ENCODE results near the gene SIRPD. TPM values are rescaled to one million over a fixed set of nuclear protein-coding genes. Genes with fewer than 3 reads are reported as not detected.
"Not testable (repeated sequence)": the region's sequence is repeated elsewhere in the genome, so short reads cannot be mapped to it uniquely, and the experiment has no call there.

The SIRPD gene
- not detected in 2 replicates for total RNA-seq (2014; rRNA removed; shearing (Covaris generic))

GRCh38 chr20:1557605-1558004 is at the start of gene SIRPD:
SIRPD (minus strand) TSS chr20:1557705; CDS start chr20:1557653, 52 bp downstream.
- no peak for DNase-seq (ENCODE audit: low spot score)

GRCh38 chr20:1600736-1601135 is 43.2 kb upstream of the SIRPD start:
- DNase-seq (ENCODE audit: low spot score) = no peak

GRCh38 chr20:1595333-1595732 is 37.8 kb upstream of the SIRPD start:
- no peak for DNase-seq (ENCODE audit: low spot score)

- no peak for DNase-seq (ENCODE audit: low spot score)
Measured at GRCh38 chr20:1588533-1589460, 31.3 kb upstream of the SIRPD start.

- DNase-seq (ENCODE audit: low spot score) = no peak
Measured at GRCh38 chr20:1587781-1588532, 30.5 kb upstream of the SIRPD start.

- DNase-seq (ENCODE audit: low spot score) = no peak
Measured at GRCh38 chr20:1579488-1579887, 22.0 kb upstream of the SIRPD start.

- no peak for DNase-seq (ENCODE audit: low spot score)
Measured at GRCh38 chr20:1577906-1578305, 20.4 kb upstream of the SIRPD start.

- not testable (repeated sequence) for DNase-seq (ENCODE audit: low spot score)
Measured at GRCh38 chr20:1577313-1577712, 19.8 kb upstream of the SIRPD start.

- DNase-seq (ENCODE audit: low spot score) = no peak
Measured at GRCh38 chr20:1576641-1577040, 19.1 kb upstream of the SIRPD start.

GRCh38 chr20:1576003-1576402 is 18.5 kb upstream of the SIRPD start:
- not testable (repeated sequence) for DNase-seq (ENCODE audit: low spot score)

- DNase-seq (ENCODE audit: low spot score) = not testable (repeated sequence)
Measured at GRCh38 chr20:1571583-1571982, 14.1 kb upstream of the SIRPD start.

- peak; percentile 49 for DNase-seq (ENCODE audit: low spot score)
Measured at GRCh38 chr20:1569415-1569881, 11.9 kb upstream of the SIRPD start.

- DNase-seq (ENCODE audit: low spot score) = no peak
Measured at GRCh38 chr20:1568163-1568490, 10.6 kb upstream of the SIRPD start.

- DNase-seq (ENCODE audit: low spot score) = no peak
Measured at GRCh38 chr20:1567392-1568162, 10.1 kb upstream of the SIRPD start.

- no peak for DNase-seq (ENCODE audit: low spot score)
Measured at GRCh38 chr20:1566701-1567100, 9.2 kb upstream of the SIRPD start.

- DNase-seq (ENCODE audit: low spot score) = no peak
Measured at GRCh38 chr20:1565461-1565860, 8.0 kb upstream of the SIRPD start.

GRCh38 chr20:1563598-1563997 is 6.1 kb upstream of the SIRPD start:
- DNase-seq (ENCODE audit: low spot score) = no peak

- DNase-seq (ENCODE audit: low spot score) = no peak
Measured at GRCh38 chr20:1562622-1563021, 5.1 kb upstream of the SIRPD start.

GRCh38 chr20:1561350-1561749 is 3.8 kb upstream of the SIRPD start:
- DNase-seq (ENCODE audit: low spot score) = no peak

GRCh38 chr20:1555952-1556351 is 1.6 kb downstream of the SIRPD start:
- no peak for DNase-seq (ENCODE audit: low spot score)

GRCh38 chr20:1539816-1540419 is 17.6 kb downstream of the SIRPD start:
- no peak for DNase-seq (ENCODE audit: low spot score)

GRCh38 chr20:1538655-1539054 is 18.9 kb downstream of the SIRPD start:
- DNase-seq (ENCODE audit: low spot score) = no peak
